ENCODE results near the gene CAMK2D. TPM values are rescaled to one million over a fixed set of nuclear protein-coding genes. Genes with fewer than 3 reads are reported as not detected.
A peak's percentile ranks its signal among the peaks of the same experiment; 100 is the strongest.

CAMK2D gene
- total RNA-seq, 1 donor from 2014 or later: 58.4 TPM

- no peaks in the 10 kb centered on the region for H3K9me3 Mint-ChIP-seq
- H3K4me1 Mint-ChIP-seq (ENCODE audit: low read depth): peaks cover 58% of the 10 kb centered on the region
These were observed 182.2 kb downstream of the CAMK2D start for GRCh38 chr4:113579360-113579759.

GRCh38 chr4:113576947-113577678, 184.4 kb downstream of the CAMK2D start:
- Mint-ChIP-seq H3K27me3 (ENCODE audit: low read depth) (no peaks in the 10 kb centered on the region), H3K4me1 (ENCODE audit: low read depth) (peaks cover 68% of the 10 kb centered on the region), H3K9me3 (peaks cover 14% of the 10 kb centered on the region), H3K27ac (no peak overlapping the region), H3K36me3 (ENCODE audit: low read depth) (peaks cover 47% of the 10 kb centered on the region), H3K4me3 (ENCODE audit: low read depth) (peak overlapping the region; percentile 6)
- no peak for DNase-seq (ENCODE audit: low spot score)
- intact Hi-C loops (cut with micrococcal nuclease): loop anchor here (5.0 kb wide), 1 partner anchor 35 kb away; no protein-coding TSS in a partner anchor

More at GRCh38 chr4:113579360-113579759, 182.2 kb downstream of the CAMK2D start:
- no peak for DNase-seq (ENCODE audit: low spot score)
- no peak overlapping the region for H3K27ac Mint-ChIP-seq
- intact Hi-C loops (cut with micrococcal nuclease): loop anchor here (5.0 kb wide), 1 partner anchor 37 kb away; no protein-coding TSS in a partner anchor
- peaks cover 34% of the 10 kb centered on the region for H3K36me3 Mint-ChIP-seq (ENCODE audit: low read depth)
- H3K27me3 Mint-ChIP-seq (ENCODE audit: low read depth): no peaks in the 10 kb centered on the region
- H3K4me3 Mint-ChIP-seq (ENCODE audit: low read depth): no peak overlapping the region

- intact Hi-C loops (cut with micrococcal nuclease): loop anchor here (5.0 kb wide), 1 partner anchor 33 kb away; no protein-coding TSS in a partner anchor
- peaks cover 18% of the 10 kb centered on the region for H3K9me3 Mint-ChIP-seq
- no peak for DNase-seq (ENCODE audit: low spot score)
- H3K4me1 Mint-ChIP-seq (ENCODE audit: low read depth): peaks cover 69% of the 10 kb centered on the region
- no peaks in the 10 kb centered on the region for H3K27me3 Mint-ChIP-seq (ENCODE audit: low read depth)
- H3K27ac Mint-ChIP-seq: no peak overlapping the region
- no peak overlapping the region for H3K4me3 Mint-ChIP-seq (ENCODE audit: low read depth)
- peaks cover 45% of the 10 kb centered on the region for H3K36me3 Mint-ChIP-seq (ENCODE audit: low read depth)
These were observed 186.1 kb downstream of the CAMK2D start for GRCh38 chr4:113575401-113575800.

DNA sequence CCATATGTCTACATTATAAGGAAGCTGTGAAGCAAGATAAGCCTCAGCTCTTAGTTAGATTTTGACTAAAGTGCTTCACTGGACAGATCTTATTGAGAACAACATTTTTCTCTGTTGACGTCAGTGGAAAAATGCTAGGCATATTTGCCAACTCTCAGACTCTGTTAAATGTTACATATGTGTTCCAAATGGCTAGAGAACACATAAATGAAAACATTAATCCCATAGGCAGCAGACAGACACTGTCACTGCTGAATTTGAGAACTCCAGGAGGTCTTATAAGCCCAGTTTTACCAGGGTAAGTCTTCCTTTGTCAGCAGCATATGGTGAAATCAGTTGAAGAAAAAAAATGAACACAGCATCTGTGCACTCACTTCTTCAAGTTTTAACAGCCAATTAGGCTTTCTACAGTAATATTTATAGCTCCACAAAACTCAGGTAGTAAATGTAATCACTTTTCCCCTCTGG, 186.9 kb downstream of the CAMK2D start:
- intact Hi-C loops (cut with micrococcal nuclease): loop anchor here (5.0 kb wide), 2 partner anchors 32 to 33 kb away; no protein-coding TSS in a partner anchor
- H3K9me3 Mint-ChIP-seq: peaks cover 21% of the 10 kb centered on the region
- peaks cover 68% of the 10 kb centered on the region for H3K4me1 Mint-ChIP-seq (ENCODE audit: low read depth)
- H3K36me3 Mint-ChIP-seq (ENCODE audit: low read depth): peaks cover 46% of the 10 kb centered on the region
- H3K27ac Mint-ChIP-seq: no peak overlapping the region
- no peak overlapping the region for H3K4me3 Mint-ChIP-seq (ENCODE audit: low read depth)
- no peaks in the 10 kb centered on the region for H3K27me3 Mint-ChIP-seq (ENCODE audit: low read depth)
- no peak for DNase-seq (ENCODE audit: low spot score)

DNA sequence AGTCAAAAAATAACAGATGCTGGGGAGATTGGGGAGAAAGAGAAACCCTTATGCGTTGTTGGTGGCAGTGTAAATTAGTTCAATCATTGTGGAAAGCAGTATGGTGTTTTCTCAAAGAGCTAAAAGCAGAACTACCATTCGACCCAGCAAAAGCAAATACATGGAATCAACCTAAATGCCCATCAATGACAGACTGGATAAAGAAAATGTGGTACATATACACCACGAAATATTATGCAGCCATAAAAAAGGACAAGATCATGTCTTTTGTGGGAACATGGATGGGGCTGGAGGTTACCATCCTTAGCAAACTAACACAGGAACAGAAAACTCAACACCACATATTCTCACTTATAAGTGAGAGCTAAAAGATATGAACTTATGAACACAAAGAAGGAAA, 188.9 kb downstream of the CAMK2D start:
- DNase-seq (ENCODE audit: low spot score): no peak
- intact Hi-C loops (cut with micrococcal nuclease): loop anchor here (5.0 kb wide), 1 partner anchor 35 kb away; no protein-coding TSS in a partner anchor
- H3K4me1 Mint-ChIP-seq (ENCODE audit: low read depth): peaks cover 57% of the 10 kb centered on the region
- H3K27me3 Mint-ChIP-seq (ENCODE audit: low read depth): no peaks in the 10 kb centered on the region
- H3K9me3 Mint-ChIP-seq: peaks cover 21% of the 10 kb centered on the region
- H3K4me3 Mint-ChIP-seq (ENCODE audit: low read depth): no peak overlapping the region
- H3K27ac Mint-ChIP-seq: peak overlapping the region; percentile 14
- H3K36me3 Mint-ChIP-seq (ENCODE audit: low read depth): peaks cover 34% of the 10 kb centered on the region

- Mint-ChIP-seq H3K27ac (no peak overlapping the region), H3K4me3 (ENCODE audit: low read depth) (no peak overlapping the region), H3K4me1 (ENCODE audit: low read depth) (peaks cover 48% of the 10 kb centered on the region), H3K27me3 (ENCODE audit: low read depth) (no peaks in the 10 kb centered on the region), H3K36me3 (ENCODE audit: low read depth) (peaks cover 46% of the 10 kb centered on the region), H3K9me3 (peaks cover 7% of the 10 kb centered on the region)
- DNase-seq (ENCODE audit: low spot score): no peak
- intact Hi-C loops (cut with micrococcal nuclease): loop anchor here (5.0 kb wide), 1 partner anchor 61 kb away; no protein-coding TSS in a partner anchor
These were observed 195.3 kb downstream of the CAMK2D start for GRCh38 chr4:113566015-113566795.

GRCh38 chr4:113565702-113566012, 195.9 kb downstream of the CAMK2D start:
- Mint-ChIP-seq H3K4me3 (ENCODE audit: low read depth) (no peak overlapping the region), H3K4me1 (ENCODE audit: low read depth) (peaks cover 51% of the 10 kb centered on the region), H3K27ac (no peak overlapping the region), H3K9me3 (peaks cover 6% of the 10 kb centered on the region), H3K27me3 (ENCODE audit: low read depth) (no peaks in the 10 kb centered on the region), H3K36me3 (ENCODE audit: low read depth) (peaks cover 47% of the 10 kb centered on the region)
- no peak for DNase-seq (ENCODE audit: low spot score)
- intact Hi-C loops (cut with micrococcal nuclease): loop anchor here (1.0 to 5.0 kb wide), 2 partner anchors 18 to 62 kb away; no protein-coding TSS in a partner anchor

- Mint-ChIP-seq H3K27ac (no peak overlapping the region), H3K4me3 (ENCODE audit: low read depth) (no peak overlapping the region), H3K27me3 (ENCODE audit: low read depth) (no peaks in the 10 kb centered on the region), H3K36me3 (ENCODE audit: low read depth) (peaks cover 49% of the 10 kb centered on the region), H3K9me3 (no peaks in the 10 kb centered on the region), H3K4me1 (ENCODE audit: low read depth) (peaks cover 46% of the 10 kb centered on the region)
- DNase-seq (ENCODE audit: low spot score): no peak
- intact Hi-C loops (cut with micrococcal nuclease): no loop called here
These were observed 197.0 kb downstream of the CAMK2D start for GRCh38 chr4:113564493-113564892.

DNA sequence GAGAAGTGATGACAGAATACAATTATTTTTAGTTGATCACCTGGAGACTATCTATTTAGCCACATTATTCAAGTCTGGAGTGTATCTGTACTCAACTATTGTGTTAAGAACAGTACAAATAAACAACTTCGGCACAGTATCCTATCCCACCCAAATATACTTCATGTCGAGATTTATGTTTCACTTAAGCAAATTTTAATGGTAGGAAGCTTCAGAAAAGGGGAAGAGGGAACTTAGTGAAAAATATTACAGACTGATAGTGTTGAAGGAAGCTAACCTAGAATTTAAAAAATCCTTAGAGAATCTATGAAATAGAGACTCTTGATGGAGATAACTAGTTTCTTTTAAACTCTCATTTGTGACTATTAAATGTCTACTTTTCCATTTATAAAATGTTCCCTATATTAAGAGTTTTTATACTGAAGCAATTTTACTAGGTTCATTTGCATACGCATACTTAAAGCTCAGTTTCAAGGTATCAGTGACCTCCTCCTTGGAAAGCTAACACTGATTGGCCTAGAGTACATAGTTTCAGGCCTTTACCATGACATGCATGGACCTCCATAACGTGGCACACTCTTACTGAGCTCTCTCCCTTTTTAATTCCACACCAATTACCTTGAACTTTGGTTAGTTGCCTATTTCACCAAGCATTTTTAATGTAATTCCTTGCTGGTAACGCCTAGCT, 197.7 kb downstream of the CAMK2D start:
- intact Hi-C loops (cut with micrococcal nuclease): no loop called here
- peaks cover 46% of the 10 kb centered on the region for H3K4me1 Mint-ChIP-seq (ENCODE audit: low read depth)
- H3K9me3 Mint-ChIP-seq: no peaks in the 10 kb centered on the region
- H3K27me3 Mint-ChIP-seq (ENCODE audit: low read depth): no peaks in the 10 kb centered on the region
- no peak overlapping the region for H3K27ac Mint-ChIP-seq
- H3K36me3 Mint-ChIP-seq (ENCODE audit: low read depth): peaks cover 51% of the 10 kb centered on the region
- DNase-seq (ENCODE audit: low spot score): no peak
- H3K4me3 Mint-ChIP-seq (ENCODE audit: low read depth): no peak overlapping the region

DNA sequence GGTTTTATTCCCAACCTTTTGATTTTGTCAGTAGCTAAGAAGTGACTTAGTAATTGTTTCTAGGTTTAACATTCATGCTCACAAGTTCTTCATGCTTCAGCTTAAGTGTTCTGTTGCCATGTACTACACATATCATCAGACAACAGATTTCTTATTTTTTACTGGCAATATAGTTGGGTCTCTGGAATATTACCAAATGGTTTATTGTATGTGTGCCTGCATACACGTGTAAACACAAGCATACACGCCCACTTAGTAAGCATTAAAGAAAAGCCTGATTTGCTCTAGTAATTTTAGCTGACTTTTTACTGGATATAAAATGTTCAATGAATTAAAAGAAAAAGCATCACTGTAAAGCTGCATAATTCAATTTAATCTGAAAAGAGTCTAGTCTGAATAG, 199.8 kb downstream of the CAMK2D start:
- Mint-ChIP-seq H3K27ac (no peak overlapping the region), H3K9me3 (no peaks in the 10 kb centered on the region), H3K36me3 (ENCODE audit: low read depth) (peaks cover 53% of the 10 kb centered on the region), H3K4me1 (ENCODE audit: low read depth) (peaks cover 46% of the 10 kb centered on the region), H3K27me3 (ENCODE audit: low read depth) (no peaks in the 10 kb centered on the region), H3K4me3 (ENCODE audit: low read depth) (no peak overlapping the region)
- DNase-seq (ENCODE audit: low spot score): no peak
- intact Hi-C loops (cut with micrococcal nuclease): no loop called here

DNA sequence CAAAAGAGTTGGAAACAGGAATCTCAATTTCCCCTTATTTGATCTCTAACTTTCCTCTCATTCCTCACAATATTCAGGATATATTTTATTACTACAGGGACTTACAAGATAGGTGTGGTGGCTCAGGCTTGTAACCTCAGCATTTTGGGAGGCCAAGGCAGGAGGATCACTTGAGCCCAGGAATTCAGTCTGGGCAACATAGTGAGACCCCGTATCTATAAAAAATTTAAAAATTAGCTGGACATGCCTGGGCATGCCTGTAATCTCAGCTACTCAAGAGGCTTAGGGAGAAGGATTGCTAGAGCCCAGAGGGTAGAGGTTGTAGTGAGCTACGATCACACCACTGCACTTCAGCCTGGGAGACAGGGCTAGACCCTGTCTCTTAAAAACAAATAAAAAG, 200.4 kb downstream of the CAMK2D start:
- H3K4me1 Mint-ChIP-seq (ENCODE audit: low read depth): peaks cover 45% of the 10 kb centered on the region
- no peaks in the 10 kb centered on the region for H3K9me3 Mint-ChIP-seq
- no peaks in the 10 kb centered on the region for H3K27me3 Mint-ChIP-seq (ENCODE audit: low read depth)
- intact Hi-C loops (cut with micrococcal nuclease): no loop called here
- peaks cover 50% of the 10 kb centered on the region for H3K36me3 Mint-ChIP-seq (ENCODE audit: low read depth)
- H3K4me3 Mint-ChIP-seq (ENCODE audit: low read depth): no peak overlapping the region
- no peak for DNase-seq (ENCODE audit: low spot score)
- H3K27ac Mint-ChIP-seq: no peak overlapping the region

DNA sequence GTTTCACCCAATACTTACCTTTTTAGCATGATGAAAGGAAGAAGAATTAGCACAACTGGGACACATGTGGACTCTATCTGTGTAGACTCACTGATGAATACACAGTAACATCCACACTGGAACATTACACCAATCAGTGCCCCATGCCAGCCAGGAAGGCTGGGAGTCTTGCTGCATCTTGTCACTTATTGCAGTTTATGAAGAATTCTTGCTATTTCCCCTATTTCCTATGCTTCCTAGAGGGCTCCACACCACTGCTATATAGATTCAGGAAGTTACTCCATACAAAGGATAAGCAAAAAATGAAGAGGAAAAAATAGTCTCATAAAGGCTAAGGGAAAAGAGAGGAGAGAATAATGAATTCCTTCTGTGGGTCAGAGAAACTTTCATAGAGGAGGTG, 201.0 kb downstream of the CAMK2D start:
- Mint-ChIP-seq H3K4me1 (ENCODE audit: low read depth) (peaks cover 45% of the 10 kb centered on the region), H3K27ac (no peak overlapping the region), H3K27me3 (ENCODE audit: low read depth) (no peaks in the 10 kb centered on the region), H3K9me3 (no peaks in the 10 kb centered on the region), H3K4me3 (ENCODE audit: low read depth) (no peak overlapping the region), H3K36me3 (ENCODE audit: low read depth) (peaks cover 55% of the 10 kb centered on the region)
- no peak for DNase-seq (ENCODE audit: low spot score)
- intact Hi-C loops (cut with micrococcal nuclease): no loop called here

All from activated T-helper 2 cell treated with anti-CD3 and anti-CD28 coated beads, Interferon-gamma antibody, Interleukin-2, Interleukin-4, amounts not matched to agents 10 μg/mL and 5 μg/mL and 100 μg/mL, durations not matched to agents 14 hours and 24 hours and 36 hours (primary cell).